ENCODE results near the gene ZNF619. TPM values are rescaled to one million over a fixed set of nuclear protein-coding genes. Genes with fewer than 3 reads are reported as not detected.

ZNF619 gene
- total and polyA plus RNA-seq, 2 of the 13 experiments (the other 11 are each of a cell fraction or from before 2014, with no cell fraction given), result 0.83 to 5.2 TPM

DNA sequence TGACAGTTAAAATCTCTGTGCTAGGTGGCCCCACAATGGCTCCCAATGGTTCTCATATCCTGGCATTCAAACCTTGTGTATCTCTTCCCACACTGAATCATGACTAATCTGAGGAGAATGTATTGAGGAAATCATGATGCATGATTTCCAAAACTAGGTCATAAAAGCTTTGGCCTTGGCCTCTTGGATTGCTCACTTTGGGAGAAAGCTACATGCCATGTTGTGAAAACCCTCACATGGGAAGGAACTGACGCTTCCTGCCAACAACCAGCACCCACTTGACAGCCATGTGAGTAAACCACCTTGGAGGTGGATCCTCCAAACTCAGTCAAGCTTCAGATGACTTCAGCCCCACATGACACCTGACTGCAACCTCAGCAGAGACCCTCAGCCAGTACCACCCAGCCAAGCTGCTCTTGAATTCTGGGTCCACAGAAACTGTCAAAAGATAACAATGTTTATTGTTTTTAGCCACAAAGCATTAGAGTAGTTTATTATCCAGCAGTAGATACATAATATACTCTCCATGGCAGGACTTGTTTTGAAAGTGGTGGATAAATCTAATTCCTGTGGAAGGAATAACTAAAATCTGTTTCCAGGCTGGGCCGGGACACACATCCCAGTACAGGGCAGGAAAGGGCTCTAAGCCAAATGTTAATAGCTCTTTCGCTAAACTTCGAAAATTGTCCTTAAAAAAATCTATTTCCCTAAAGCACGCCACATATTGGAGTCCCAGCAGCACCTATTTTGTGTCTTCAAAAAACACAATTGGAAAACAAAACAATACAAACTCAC, 27.9 kb downstream of the ZNF619 start (continued):
- TF ChIP-seq, protein P1, sequence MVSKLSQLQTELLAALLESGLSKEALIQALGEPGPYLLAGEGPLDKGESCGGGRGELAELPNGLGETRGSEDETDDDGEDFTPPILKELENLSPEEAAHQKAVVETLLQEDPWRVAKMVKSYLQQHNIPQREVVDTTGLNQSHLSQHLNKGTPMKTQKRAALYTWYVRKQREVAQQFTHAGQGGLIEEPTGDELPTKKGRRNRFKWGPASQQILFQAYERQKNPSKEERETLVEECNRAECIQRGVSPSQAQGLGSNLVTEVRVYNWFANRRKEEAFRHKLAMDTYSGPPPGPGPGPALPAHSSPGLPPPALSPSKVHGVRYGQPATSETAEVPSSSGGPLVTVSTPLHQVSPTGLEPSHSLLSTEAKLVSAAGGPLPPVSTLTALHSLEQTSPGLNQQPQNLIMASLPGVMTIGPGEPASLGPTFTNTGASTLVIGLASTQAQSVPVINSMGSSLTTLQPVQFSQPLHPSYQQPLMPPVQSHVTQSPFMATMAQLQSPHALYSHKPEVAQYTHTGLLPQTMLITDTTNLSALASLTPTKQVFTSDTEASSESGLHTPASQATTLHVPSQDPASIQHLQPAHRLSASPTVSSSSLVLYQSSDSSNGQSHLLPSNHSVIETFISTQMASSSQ (IDR thresholded peaks at IDR 0.05; ENCODE audit: low read depth), result no peak
- TF ChIP-seq, protein P1 (CRISPR knock-in tag; IDR thresholded peaks at IDR 0.05; ENCODE audit: borderline replicate concordance), result no peak

DNA sequence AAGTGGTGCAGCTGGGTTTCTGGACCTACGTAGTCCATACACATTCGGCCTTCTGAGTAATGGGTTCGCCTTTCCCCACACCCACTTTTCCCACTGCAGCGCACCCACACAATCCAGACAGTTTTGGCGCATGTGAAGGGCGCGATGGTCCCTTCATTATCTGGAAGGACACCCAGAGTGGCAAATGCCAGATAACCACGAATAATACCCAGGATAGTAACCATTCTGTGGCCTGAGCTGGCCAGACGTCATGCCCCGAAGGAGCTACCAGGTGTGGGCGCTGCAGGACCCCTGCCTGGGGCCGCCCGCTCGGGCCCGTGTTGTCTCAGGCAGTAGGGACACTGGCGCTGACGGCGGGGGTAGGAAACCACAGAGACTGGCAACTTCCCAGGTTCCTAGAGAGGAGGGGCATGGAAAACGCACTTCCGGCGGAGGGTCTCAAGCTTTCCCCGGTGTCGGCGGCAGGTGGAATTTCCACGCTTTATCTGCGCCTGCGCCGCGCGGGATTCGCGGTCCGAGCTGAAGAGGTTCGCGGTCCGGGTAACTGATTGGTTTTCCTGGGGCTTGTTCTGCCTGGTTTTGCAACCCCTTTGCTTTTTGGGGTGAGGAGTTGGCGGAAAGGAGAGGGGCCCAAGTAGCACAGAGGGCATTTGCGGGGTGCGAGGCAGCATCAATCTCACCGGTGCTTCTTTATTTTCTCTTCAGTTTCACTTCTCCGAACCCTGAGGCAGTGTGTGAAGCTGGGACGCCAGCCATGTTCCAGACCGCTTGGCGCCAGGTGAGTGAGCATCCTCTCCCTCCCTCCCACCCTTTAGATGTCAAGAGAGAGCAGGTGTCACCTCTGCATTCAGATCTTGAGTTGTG, 28.9 kb downstream of the ZNF619 start, which contains the start of gene ZNF620:
TSS of gene ZNF620 (plus strand) at position 441 of the 864 bp plus-strand sequence. CDS start at position 755, 314 bp downstream.
- Histone ChIP-seq H3K79me2 (ENCODE audit: insufficient read depth, low read length) (peaks cover 15% of the 10 kb centered on the region), H3K4me3 (replicated peaks in 1 of 3; ENCODE audit: insufficient read depth in 1 of 3, low read depth in 2 of 3, low read length in 3 of 3) (peak within 1 kb of the TSS; percentile 75 to 86 (median 76)), H3K9me3 (ENCODE audit: low read length) (no peaks in the 10 kb centered on the region), H2AFZ (ENCODE audit: low read length) (peak within 1 kb of the TSS; percentile 54), H3K9ac (ENCODE audit: insufficient read depth, low read depth, low read length) (peak within 1 kb of the TSS; percentile 87), H3K4me2 (ENCODE audit: low read depth, low read length) (peak within 1 kb of the TSS; percentile 83), H3K27me3 (ENCODE audit: control insufficient read depth in 1 of 2, insufficient read depth in 2 of 2, low read length in 2 of 2) (no peaks in the 10 kb centered on the region; a peak in 1 of 5 replicates), H3K27ac (ENCODE audit: extremely low read length, insufficient read depth, low read length) (peak within 1 kb of the TSS; percentile 91), H3K36me3 (replicated peaks in 1 of 2; ENCODE audit: control insufficient read depth in 1 of 2, insufficient read depth in 2 of 2, low read length in 2 of 2) (peaks cover 3 to 14% of the 10 kb centered on the region in 2 experiments; a peak in 3 of 5 replicates), H4K20me1 (ENCODE audit: insufficient read depth, low read length) (no peaks in the 10 kb centered on the region), H3K4me1 (ENCODE audit: insufficient read depth, low read length) (peaks cover 23% of the 10 kb centered on the region)
- WGBS (ENCODE audit: low lambda C conversion rate), result 35% methylated on average over 19 of the region's 44 CpGs
- POLR2A ChIA-PET, result interaction anchor here (0.7 to 3.3 kb wide), 17 partner anchors 9 to 693 kb away, joined by 3 to 119 read pairs (median 6); partner anchors contain the start of genes CTNNB1, RPL14, ZNF619 and ZNF621
- FAIRE-seq (peak; percentile 90), DNase-seq (ENCODE audit: low spot score) (peak; percentile 92), ATAC-seq (peak; percentile 98)
- intact Hi-C loops (cut with micrococcal nuclease; ENCODE audit: unreplicated experiment), result loop anchor here (1.0 to 5.0 kb wide), 4 partner anchors 18 to 179 kb away; partner anchors contain the start of genes RPL14, ZNF619 and ZNF621
- in situ Hi-C loops (cut with HindIII; ENCODE audit: extremely low pct_ligation_motif_present, low pct_unique_long_range_greater_than_20kb), result no loop called here
- CTCF ChIA-PET (ENCODE audit: low intra/inter-chr PET ratio, low total read pairs), result no interaction called here
- BruUV-seq (replicated peaks), result no TSS peak
- no peak for TF ChIP-seq SRF (IDR thresholded peaks at IDR 0.05; ENCODE audit: low read depth, low read length)
- TF ChIP-seq IRX3 (CRISPR knock-in tag; IDR thresholded peaks at IDR 0.05; ENCODE audit: borderline replicate concordance, low read depth), result 0 out of 2 replicates have a peak, but pooled peaks have one; percentile 35
- TF ChIP-seq ZNF879 (CRISPR knock-in tag; IDR thresholded peaks at IDR 0.05), result peak; percentile 51; the same call in 1 of the 2 replicates
- TF ChIP-seq HHEX (CRISPR knock-in tag; IDR thresholded peaks at IDR 0.05), result no peak
- TF ChIP-seq, protein P2, sequence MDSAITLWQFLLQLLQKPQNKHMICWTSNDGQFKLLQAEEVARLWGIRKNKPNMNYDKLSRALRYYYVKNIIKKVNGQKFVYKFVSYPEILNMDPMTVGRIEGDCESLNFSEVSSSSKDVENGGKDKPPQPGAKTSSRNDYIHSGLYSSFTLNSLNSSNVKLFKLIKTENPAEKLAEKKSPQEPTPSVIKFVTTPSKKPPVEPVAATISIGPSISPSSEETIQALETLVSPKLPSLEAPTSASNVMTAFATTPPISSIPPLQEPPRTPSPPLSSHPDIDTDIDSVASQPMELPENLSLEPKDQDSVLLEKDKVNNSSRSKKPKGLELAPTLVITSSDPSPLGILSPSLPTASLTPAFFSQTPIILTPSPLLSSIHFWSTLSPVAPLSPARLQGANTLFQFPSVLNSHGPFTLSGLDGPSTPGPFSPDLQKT (CRISPR knock-in tag; IDR thresholded peaks at IDR 0.05; ENCODE audit: borderline replicate concordance), result no peak
- TF ChIP-seq, protein P3, sequence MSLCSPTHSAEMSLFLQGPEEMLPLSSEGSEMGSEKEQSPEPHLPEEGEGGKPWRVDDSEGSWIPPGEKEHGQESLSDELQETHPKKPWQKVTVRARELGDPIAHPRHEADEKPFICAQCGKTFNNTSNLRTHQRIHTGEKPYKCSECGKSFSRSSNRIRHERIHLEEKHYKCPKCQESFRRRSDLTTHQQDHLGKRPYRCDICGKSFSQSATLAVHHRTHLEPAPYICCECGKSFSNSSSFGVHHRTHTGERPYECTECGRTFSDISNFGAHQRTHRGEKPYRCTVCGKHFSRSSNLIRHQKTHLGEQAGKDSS (CRISPR knock-in tag; IDR thresholded peaks at IDR 0.05; ENCODE audit: borderline replicate concordance, low read depth), result 0 out of 2 replicates have a peak, but pooled peaks have one; percentile 38
- peak; percentile 94 for TF ChIP-seq KMT2B (CRISPR knock-in tag; IDR thresholded peaks at IDR 0.05)
- 0 out of 2 replicates have a peak, but pooled peaks have one; percentile 63 for TF ChIP-seq ZNF552 (CRISPR knock-in tag; IDR thresholded peaks at IDR 0.05; ENCODE audit: borderline replicate concordance)

All from HepG2 (cell line).